ENCODE data around the gene TPTE2. TPM values are rescaled to one million over a fixed set of nuclear protein-coding genes. Genes with fewer than 3 reads are reported as not detected.

TPTE2 gene
- total RNA-seq, 4 donors from 2014 or later = 0.94 TPM; not detected in 3

DNA sequence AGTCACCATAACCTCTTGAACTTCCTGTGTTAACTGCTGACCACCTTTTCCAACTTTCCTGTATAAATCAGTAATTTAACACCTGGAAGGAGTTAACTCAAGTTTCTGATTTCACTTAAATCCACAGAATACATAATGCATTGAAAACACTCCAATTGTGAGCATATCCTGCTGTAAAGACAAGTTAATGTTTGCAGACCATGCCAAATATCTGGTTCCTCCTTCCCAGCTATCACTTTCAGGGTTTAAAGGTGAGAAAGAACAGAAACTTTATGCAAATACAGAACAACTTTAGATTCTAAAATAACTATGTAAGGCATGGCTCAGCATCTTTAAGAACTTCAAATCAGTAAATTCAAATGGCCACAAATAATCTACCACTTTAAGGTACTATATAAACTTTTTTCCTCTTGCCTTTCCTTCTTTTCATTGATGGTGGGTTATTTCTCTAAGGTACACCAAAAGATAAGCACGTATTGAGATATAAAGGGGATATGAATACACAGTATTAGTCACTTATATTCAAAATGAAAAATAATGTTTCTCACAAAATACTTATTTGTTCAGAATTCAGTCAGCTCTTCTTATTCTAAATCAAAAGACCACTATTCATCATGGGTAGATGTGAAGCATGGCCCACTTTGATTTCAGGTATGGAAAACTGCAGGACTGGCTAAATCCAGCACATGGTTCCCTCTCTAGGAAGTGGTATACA is 6.6 kb upstream of the TPTE2 start:
- TF ChIP-seq, protein P1, sequence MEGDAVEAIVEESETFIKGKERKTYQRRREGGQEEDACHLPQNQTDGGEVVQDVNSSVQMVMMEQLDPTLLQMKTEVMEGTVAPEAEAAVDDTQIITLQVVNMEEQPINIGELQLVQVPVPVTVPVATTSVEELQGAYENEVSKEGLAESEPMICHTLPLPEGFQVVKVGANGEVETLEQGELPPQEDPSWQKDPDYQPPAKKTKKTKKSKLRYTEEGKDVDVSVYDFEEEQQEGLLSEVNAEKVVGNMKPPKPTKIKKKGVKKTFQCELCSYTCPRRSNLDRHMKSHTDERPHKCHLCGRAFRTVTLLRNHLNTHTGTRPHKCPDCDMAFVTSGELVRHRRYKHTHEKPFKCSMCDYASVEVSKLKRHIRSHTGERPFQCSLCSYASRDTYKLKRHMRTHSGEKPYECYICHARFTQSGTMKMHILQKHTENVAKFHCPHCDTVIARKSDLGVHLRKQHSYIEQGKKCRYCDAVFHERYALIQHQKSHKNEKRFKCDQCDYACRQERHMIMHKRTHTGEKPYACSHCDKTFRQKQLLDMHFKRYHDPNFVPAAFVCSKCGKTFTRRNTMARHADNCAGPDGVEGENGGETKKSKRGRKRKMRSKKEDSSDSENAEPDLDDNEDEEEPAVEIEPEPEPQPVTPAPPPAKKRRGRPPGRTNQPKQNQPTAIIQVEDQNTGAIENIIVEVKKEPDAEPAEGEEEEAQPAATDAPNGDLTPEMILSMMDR (IDR thresholded peaks at IDR 0.05; ENCODE audit: low read depth) = no peak

DNA sequence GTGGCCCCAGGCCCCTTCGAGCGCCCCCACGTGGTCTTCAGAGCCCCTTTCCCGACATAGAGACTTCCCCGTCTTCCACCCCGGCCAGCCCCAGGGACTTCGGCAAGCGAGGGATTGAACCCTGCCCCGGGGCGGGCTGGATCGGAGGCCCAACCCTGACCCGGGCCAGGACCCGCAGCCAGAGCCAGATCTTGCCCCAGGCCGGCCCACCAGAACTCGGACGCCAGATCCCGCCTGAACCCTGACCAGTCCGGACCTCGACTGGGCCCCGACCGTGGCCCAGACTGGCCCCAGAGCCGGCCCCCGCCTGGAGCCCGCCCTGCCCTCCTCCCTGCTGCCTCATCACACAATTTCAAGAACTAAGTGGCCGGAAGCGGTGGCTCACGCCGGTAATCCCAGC is 253 bp upstream of the TPTE2 start:
- TF ChIP-seq, protein P1 (IDR thresholded peaks at IDR 0.05; ENCODE audit: low read depth) = no peak

DNA sequence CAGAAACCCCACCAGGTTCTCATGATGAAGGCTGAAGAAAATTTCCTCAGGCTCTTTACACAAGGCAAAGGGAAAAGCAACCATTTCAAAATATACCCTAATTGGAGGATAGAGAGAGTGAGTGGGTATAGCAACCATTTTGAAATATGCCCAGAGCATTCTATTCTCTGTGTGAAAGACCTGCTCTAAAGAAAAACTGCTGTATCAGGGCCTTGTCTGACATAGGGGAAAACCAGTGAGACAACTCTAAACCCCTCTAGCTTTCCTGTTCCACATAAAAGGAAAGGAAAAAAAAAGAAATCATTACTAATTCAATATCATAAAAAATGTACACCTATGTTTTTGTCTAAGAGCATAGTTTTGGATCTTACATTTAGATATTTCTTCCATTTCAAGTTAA is 42.3 kb downstream of the TPTE2 start:
- TF ChIP-seq, protein P1 (IDR thresholded peaks at IDR 0.05; ENCODE audit: low read depth) = no peak

DNA sequence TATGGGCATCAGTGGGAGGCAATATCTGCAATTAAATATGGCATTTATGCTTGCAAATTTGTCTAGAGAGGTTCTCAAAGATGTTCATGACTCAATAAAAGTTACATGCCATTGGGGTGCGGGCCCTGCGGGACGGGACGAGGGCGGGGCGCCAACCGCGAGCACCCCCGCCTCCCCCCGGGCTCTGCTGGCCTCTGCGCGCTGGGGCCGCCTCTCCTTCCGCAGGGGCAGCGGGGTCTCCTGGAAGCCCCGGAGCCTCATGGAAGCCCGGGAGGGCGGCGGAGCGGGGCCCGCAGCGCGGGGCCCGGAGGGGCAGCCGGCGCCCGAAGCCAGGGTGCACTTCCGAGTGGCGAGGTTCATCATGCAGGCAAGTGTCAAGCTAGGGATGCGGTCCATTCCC is 179.2 kb downstream of the TPTE2 start:
- TF ChIP-seq, protein P1 (IDR thresholded peaks at IDR 0.05; ENCODE audit: low read depth) = no peak

Other genes with a start within 250 kb of the TPTE2 start
- gene MPHOSPH8, start 72.1 kb upstream of the TPTE2 start, total RNA-seq = 10 to 100 TPM; 25.8 to 51.4 (median 46.6) TPM
- gene PSPC1, start 221.4 kb upstream of the TPTE2 start, total RNA-seq = 10 to 100 TPM; 48.9 to 57.1 (median 51.7) TPM

Data from subcutaneous adipose tissue (tissue), 4 donors.